ENCODE measurements around the gene TJP3.

DNA sequence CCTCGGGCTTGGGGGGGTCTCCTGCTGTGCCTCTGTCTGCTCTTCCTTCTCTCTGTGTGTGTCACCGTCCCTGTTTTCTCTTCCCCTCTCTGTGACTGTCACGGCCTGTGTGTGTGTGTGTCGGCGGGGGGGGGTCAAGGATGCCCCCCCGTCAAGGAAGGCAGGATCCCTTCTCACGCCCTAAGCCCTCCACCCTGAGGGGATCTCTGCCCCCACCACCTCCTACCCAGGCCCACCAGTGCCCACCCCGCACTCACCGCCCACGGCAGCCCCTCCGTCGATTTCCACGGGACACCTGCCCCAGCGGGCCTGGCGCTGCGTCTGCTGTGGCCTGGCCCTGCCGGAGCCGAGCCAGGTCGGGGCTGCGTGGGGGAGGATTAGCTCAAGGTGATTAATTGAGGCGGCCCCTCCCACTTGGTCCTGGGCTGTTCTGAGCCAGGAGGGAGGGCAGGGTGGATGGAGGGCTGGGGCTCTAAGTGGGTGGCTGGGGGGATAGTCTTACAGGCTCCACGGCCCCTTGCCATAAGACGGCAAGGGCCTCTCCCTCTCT lies 63.8 kb downstream of the TJP3 start, which contains the start of gene RAX2:
- TF ChIP-seq, protein P1, sequence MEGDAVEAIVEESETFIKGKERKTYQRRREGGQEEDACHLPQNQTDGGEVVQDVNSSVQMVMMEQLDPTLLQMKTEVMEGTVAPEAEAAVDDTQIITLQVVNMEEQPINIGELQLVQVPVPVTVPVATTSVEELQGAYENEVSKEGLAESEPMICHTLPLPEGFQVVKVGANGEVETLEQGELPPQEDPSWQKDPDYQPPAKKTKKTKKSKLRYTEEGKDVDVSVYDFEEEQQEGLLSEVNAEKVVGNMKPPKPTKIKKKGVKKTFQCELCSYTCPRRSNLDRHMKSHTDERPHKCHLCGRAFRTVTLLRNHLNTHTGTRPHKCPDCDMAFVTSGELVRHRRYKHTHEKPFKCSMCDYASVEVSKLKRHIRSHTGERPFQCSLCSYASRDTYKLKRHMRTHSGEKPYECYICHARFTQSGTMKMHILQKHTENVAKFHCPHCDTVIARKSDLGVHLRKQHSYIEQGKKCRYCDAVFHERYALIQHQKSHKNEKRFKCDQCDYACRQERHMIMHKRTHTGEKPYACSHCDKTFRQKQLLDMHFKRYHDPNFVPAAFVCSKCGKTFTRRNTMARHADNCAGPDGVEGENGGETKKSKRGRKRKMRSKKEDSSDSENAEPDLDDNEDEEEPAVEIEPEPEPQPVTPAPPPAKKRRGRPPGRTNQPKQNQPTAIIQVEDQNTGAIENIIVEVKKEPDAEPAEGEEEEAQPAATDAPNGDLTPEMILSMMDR (conservative IDR thresholded peaks at IDR 0.05; ENCODE audit: low read depth, low read length): no peak
- TF ChIP-seq EZH2 (IDR thresholded peaks at IDR 0.05; ENCODE audit: borderline replicate concordance, low read depth, low read length, poor library complexity, severe bottlenecking): no peak
